A549 (cell line): ENCODE measurements around the gene LMNTD1.

Source experiments
- BCL3 ChIP-seq: fragments of >200 bp; sonication (Bioruptor Twin); formaldehyde crosslinking; IDR thresholded peaks from 3 replicates; pipeline ENCODE4 v1.6.1; 2016
- CEBPB ChIP-seq, 2 experiments: fragments of >200 bp in 1 of 2; sonication (Bioruptor Twin) in 1 of 2; formaldehyde crosslinking in 1 of 2; IDR thresholded peaks; 2 replicates each; pipeline ENCODE4 v1.6.1; 2012 to 2016
- CTCF ChIP-seq: fragments of >200 bp; sonication (Bioruptor Twin); formaldehyde crosslinking; IDR thresholded peaks from 3 replicates; pipeline ENCODE4 v1.5.1; 2016
- EP300 ChIP-seq, 2 experiments: fragments of >200 bp; sonication (Bioruptor Twin); formaldehyde crosslinking; IDR thresholded peaks; 2 replicates in 1 of 2; 3 replicates in 1 of 2; pipeline ENCODE4 v1.6.1; 2016 to 2017
- HOXB5 ChIP-seq: fragments of 250-450 bp; sonication (Bioruptor Pico); IDR thresholded peaks from 2 replicates; pipeline ENCODE4 v1.5.0; 2020; ENCODE audit warnings: mild to moderate bottlenecking, moderate library complexity
- KDM5A ChIP-seq: fragments of 200-600 bp; sonication (generic); IDR thresholded peaks from 2 replicates; pipeline ENCODE4 v1.6.1; 2016; ENCODE audit warnings: antibody characterized with exemption, mild to moderate bottlenecking
- REST ChIP-seq: fragments of 200-600 bp; sonication (generic); IDR thresholded peaks from 2 replicates; pipeline ENCODE4 v1.6.1; 2016; ENCODE audit warnings: antibody characterized with exemption, mild to moderate bottlenecking, moderate library complexity

- TF ChIP-seq EP300 (IDR thresholded peaks at IDR 0.05) (no peak), REST (no peak), CTCF (no peak), CEBPB (IDR thresholded peaks at IDR 0.05) (no peak), KDM5A (no peak), HOXB5 (CRISPR knock-in tag) (no peak), BCL3 (no peak)
These were observed 32.0 kb upstream of the LMNTD1 start for GRCh38 chr12:25585021-25585523.
